Small intestine (tissue), 16 donors: ENCODE measurements around the gene CHRND. TPM values are rescaled to one million over a fixed set of nuclear protein-coding genes. Genes with fewer than 3 reads are reported as not detected.
A peak's percentile ranks its signal among the peaks of the same experiment; 100 is the strongest.

Experiments
- DNase-seq, 2 donors: peaks; one replicate each; pipeline versions ENCODE4 v3.0.0 to v3.0.0-alpha.2; 2013
- FAIRE-seq: peaks from 2 replicates; lab custom pipeline; 2012; peaks lifted over from hg19 to GRCh38; lab: Jason Lieb, UNC
- H3K27ac ChIP-seq, 3 donors: one replicate each; pipeline ENCODE4 v1.5.1; 2013; ENCODE audit warnings: low read length in 2 of 3, mild to moderate bottlenecking in 2 of 3, control low read depth in 1 of 3, inconsistent platforms in 1 of 3, low read depth in 1 of 3, moderate library complexity in 1 of 3
- H3K27me3 ChIP-seq, 3 donors: one replicate each; pipeline ENCODE4 v1.6.1; 2013; ENCODE audit warnings: low read length in 3 of 3, inconsistent platforms in 1 of 3; ENCODE audit not compliant: control insufficient read depth in 3 of 3, insufficient read depth in 3 of 3
- H3K36me3 ChIP-seq, 3 donors: one replicate each; pipeline ENCODE4 v1.6.1; 2013; ENCODE audit warnings: low read length in 3 of 3, inconsistent platforms in 1 of 3, low read depth in 1 of 3, mild to moderate bottlenecking in 1 of 3, moderate library complexity in 1 of 3; ENCODE audit not compliant: control insufficient read depth in 3 of 3, insufficient read depth in 2 of 3
- H3K4me1 ChIP-seq, 3 donors: one replicate each; pipeline ENCODE4 v1.6.1; 2013; ENCODE audit warnings: low read length in 2 of 3, inconsistent platforms in 1 of 3, low read depth in 1 of 3, mild to moderate bottlenecking in 1 of 3, moderate library complexity in 1 of 3; ENCODE audit not compliant: control insufficient read depth in 3 of 3, insufficient read depth in 2 of 3
- H3K4me3 ChIP-seq, 3 donors: one replicate each; pipeline ENCODE4 v1.5.1; 2013; ENCODE audit warnings: low read length in 3 of 3, control low read depth in 1 of 3, inconsistent platforms in 1 of 3, low read depth in 1 of 3, mild to moderate bottlenecking in 1 of 3, moderate library complexity in 1 of 3
- H3K9me3 ChIP-seq, 2 donors: one replicate each; pipeline ENCODE4 v1.6.1; 2013; ENCODE audit warnings: low read depth in 1 of 2, low read length in 1 of 2; ENCODE audit not compliant: control insufficient read depth in 2 of 2, insufficient read depth in 1 of 2
- whole genome bisulfite sequencing, 3 donors: extraction: QIAGEN DNeasy Blood & Tissue Kit; methylation state at CpG; one replicate each; pipeline ENCODE4 v1.1.7; 2013; 5-methylcytosine and 5-hydroxymethylcytosine counted together
- long read RNA-seq, 10 donors: transcript quantifications; one replicate each; lab custom pipeline, GENCODE V29; 2026
- polyA plus RNA-seq, 4 donors: library from polyadenylated mRNA; stranded (reverse) in 3 of 4; unstranded in 1 of 4; fragments of 200-250 nt in 3 of 4; fragments of 120-200 nt in 1 of 4; gene quantifications; one replicate each; pipeline versions ENCODE4 v1.2.1 to v1.2.3, GENCODE V29; 2013
- donor health status: healthy with polysubstance abuse.
- donor health status: control.
- donor health status: control.
- donor health status: Bipolar disorder and iron deficiency.
- donor health status: healthy.

CHRND gene
- under 1 TPM in 1 of 4 donors, not detected in 3; 0.53 TPM for polyA plus RNA-seq
- long read RNA-seq, donor 1 = 0 reads
- long read RNA-seq, donor 2 = 0 reads
- long read RNA-seq, donor 3 = 0 reads
- long read RNA-seq, donor 4 = 0 reads
- long read RNA-seq, donor 5 = 0 reads
- long read RNA-seq, donor 6 = 0 reads
- long read RNA-seq, donor 7 = 0 reads
- long read RNA-seq, donor 8 = 0 reads
- long read RNA-seq, donor 9 = 0 reads
- long read RNA-seq, donor 10 = 0 reads

- 17 to 35% (median 18%) methylated on average over 5 to 18 of the region's 18 CpGs for WGBS, 3 donors
- no peak for FAIRE-seq
- Histone ChIP-seq H3K9me3 (no peaks in the 10 kb centered on the region), H3K4me1 (peaks cover 0 to 7% (median 0%) of the 10 kb centered on the region in 3 donors), H3K27me3 (peaks cover 15 to 42% (median 17%) of the 10 kb centered on the region in 3 donors), H3K36me3 (no peaks in the 10 kb centered on the region), H3K4me3 (no peak within 1 kb of the TSS), H3K27ac (no peak within 1 kb of the TSS)
- peak in 1 of 2 donors; percentile 45 for DNase-seq
These were observed at the start of gene CHRND for GRCh38 chr2:232525791-232526371. Gene CHRND (plus strand): TSS chr2:232526160. CDS start chr2:232526216, 56 bp downstream.

- no peak for DNase-seq
- H3K27me3 ChIP-seq = peaks cover 0 to 26% (median 4%) of the 10 kb centered on the region in 3 donors
These were observed 49.2 kb upstream of the CHRND start for GRCh38 chr2:232476791-232477190.

GRCh38 chr2:232477751-232478510 is 48.0 kb upstream of the CHRND start:
- no peak for DNase-seq

More at GRCh38 chr2:232476791-232477190, 49.2 kb upstream of the CHRND start:
- Histone ChIP-seq H3K27ac (no peak overlapping the region), H3K4me1 (no peaks in the 10 kb centered on the region), H3K9me3 (peaks cover 0 to 2% of the 10 kb centered on the region in 2 donors), H3K36me3 (no peaks in the 10 kb centered on the region), H3K4me3 (no peak overlapping the region)
- WGBS, 3 donors = 85 to 92% (median 87%) methylated on average over 7 of the region's 7 CpGs
- no peak for FAIRE-seq

GRCh38 chr2:232478571-232479340 is 47.2 kb upstream of the CHRND start:
- no peak overlapping the region for H3K4me3 ChIP-seq
- H3K9me3 ChIP-seq = no peaks in the 10 kb centered on the region
- no peak for DNase-seq
- H3K27ac ChIP-seq = no peak overlapping the region
- H3K27me3 ChIP-seq = peaks cover 0 to 30% (median 3%) of the 10 kb centered on the region in 3 donors
- no peaks in the 10 kb centered on the region for H3K36me3 ChIP-seq
- WGBS, 3 donors = 46 to 68% (median 57%) methylated on average over 19 of the region's 19 CpGs
- no peak for FAIRE-seq
- no peaks in the 10 kb centered on the region for H3K4me1 ChIP-seq

More at GRCh38 chr2:232477751-232478510, 48.0 kb upstream of the CHRND start:
- no peak for FAIRE-seq
- Histone ChIP-seq H3K4me3 (no peak overlapping the region), H3K4me1 (no peaks in the 10 kb centered on the region), H3K36me3 (no peaks in the 10 kb centered on the region), H3K27ac (no peak overlapping the region), H3K9me3 (no peaks in the 10 kb centered on the region), H3K27me3 (peaks cover 0 to 29% (median 4%) of the 10 kb centered on the region in 3 donors)
- WGBS, 3 donors = 82 to 92% (median 89%) methylated on average over 13 of the region's 13 CpGs

- H3K9me3 ChIP-seq = no peaks in the 10 kb centered on the region
- FAIRE-seq (no peak), DNase-seq (no peak)
- peaks cover 0 to 30% (median 7%) of the 10 kb centered on the region in 3 donors for H3K27me3 ChIP-seq
- no peak overlapping the region for H3K27ac ChIP-seq
- no peaks in the 10 kb centered on the region for H3K4me1 ChIP-seq
- 48 to 72% (median 61%) methylated on average over 20 to 21 of the region's 21 CpGs for WGBS, 3 donors
- H3K4me3 ChIP-seq = no peak overlapping the region
- no peaks in the 10 kb centered on the region for H3K36me3 ChIP-seq
These were observed 46.4 kb upstream of the CHRND start for GRCh38 chr2:232479341-232480200.

- no peaks in the 10 kb centered on the region for H3K9me3 ChIP-seq
- no peak for FAIRE-seq
- 65 to 77% (median 74%) methylated on average over 26 of the region's 26 CpGs for WGBS, 3 donors
These were observed 45.5 kb upstream of the CHRND start for GRCh38 chr2:232480201-232481190.

More at GRCh38 chr2:232480201-232481190, 45.5 kb upstream of the CHRND start:
- no peaks in the 10 kb centered on the region for H3K4me1 ChIP-seq
- H3K27ac ChIP-seq = no peak overlapping the region
- DNase-seq = no peak
- no peaks in the 10 kb centered on the region for H3K36me3 ChIP-seq
- H3K4me3 ChIP-seq = no peak overlapping the region
- H3K27me3 ChIP-seq = peaks cover 0 to 38% (median 12%) of the 10 kb centered on the region in 3 donors
